ENCODE measurements around the gene BRD2. TPM values are rescaled to one million over a fixed set of nuclear protein-coding genes. Genes with fewer than 3 reads are reported as not detected.

The BRD2 gene
- total and polyA plus RNA-seq, 9 of the 15 experiments (the other 6 are each of a cell fraction or from before 2014, with no cell fraction given), result 19.0 to 252 (median 181) TPM

- no peak for TF ChIP-seq GTF2B (IDR thresholded peaks at IDR 0.05; ENCODE audit: extremely low read depth, insufficient read length)
- TF ChIP-seq NR2C2 (CRISPR knock-in tag; IDR thresholded peaks at IDR 0.05), result no peak
- TF ChIP-seq NR2C2 (tag; IDR thresholded peaks at IDR 0.05), result no peak
- no peak for TF ChIP-seq ZNF224 (CRISPR knock-in tag; IDR thresholded peaks at IDR 0.05)
- no peak for TF ChIP-seq ZNF3 (CRISPR knock-in tag; IDR thresholded peaks at IDR 0.05)
- peak; percentile 48 for TF ChIP-seq PKNOX1 (IDR thresholded peaks at IDR 0.05)
- no peak for TF ChIP-seq JUNB (CRISPR knock-in tag; conservative IDR thresholded peaks at IDR 0.05)
- peak; percentile 56 for TF ChIP-seq FOS (IDR thresholded peaks at IDR 0.05; ENCODE audit: extremely low read depth, insufficient read length)
- no peak for TF ChIP-seq ZNF124 (CRISPR knock-in tag; IDR thresholded peaks at IDR 0.05)
- TF ChIP-seq ZNF511 (CRISPR knock-in tag; IDR thresholded peaks at IDR 0.05), result no peak
- no peak for TF ChIP-seq HNRNPLL (IDR thresholded peaks at IDR 0.05; ENCODE audit: low read depth, low read length, poor library complexity, severe bottlenecking)
- no peak for TF ChIP-seq CEBPB (tag; IDR thresholded peaks at IDR 0.05)
- no peak for TF ChIP-seq PHF20 (IDR thresholded peaks at IDR 0.05; ENCODE audit: partially characterized antibody)
- no peak for TF ChIP-seq BCOR (IDR thresholded peaks at IDR 0.05)
- TF ChIP-seq ESRRB (CRISPR knock-in tag; IDR thresholded peaks at IDR 0.05; ENCODE audit: borderline replicate concordance), result no peak
- no peak for TF ChIP-seq FOXA3 (CRISPR knock-in tag; conservative IDR thresholded peaks at IDR 0.05 in 1 of 2, IDR thresholded peaks at IDR 0.05 in 1 of 2)
- no peak for TF ChIP-seq RUNX1 (IDR thresholded peaks at IDR 0.05; ENCODE audit: low read depth)
- TF ChIP-seq USF1 (CRISPR knock-in tag; IDR thresholded peaks at IDR 0.05), result no peak
Observed at GRCh38 chr6:32952817-32953739, 15.3 kb upstream of the BRD2 start, which contains the start of gene HLA-DMA (continued).

All from K562 (cell line).